Gastroesophageal sphincter (tissue), 3 donors: Measurements from ENCODE around the gene TMEM178B.

Experiments
- EP300 ChIP-seq: sonication (generic); formaldehyde crosslinking; IDR thresholded peaks from one replicate; pipeline ENCODE4 v1.6.1; 2017; ENCODE audit warnings: antibody characterized with exemption, mild to moderate bottlenecking
- POLR2A ChIP-seq, 2 donors: fragments of 450-650 bp; IDR thresholded peaks; one replicate each; pipeline ENCODE4 v1.6.1; 2017; ENCODE audit warnings: antibody characterized with exemption in 2 of 2, mild to moderate bottlenecking in 2 of 2, moderate library complexity in 1 of 2
- POLR2AphosphoS5 ChIP-seq: sonication (generic); formaldehyde crosslinking; IDR thresholded peaks from one replicate; pipeline ENCODE4 v1.6.1; 2017; ENCODE audit warnings: antibody characterized with exemption
- TF ChIP-seq, protein P1 (sequence below), 4 experiments: fragments of 200-600 bp in 2 of 4; fragments of 450-650 bp in 2 of 4; sonication (generic) in 1 of 4; IDR thresholded peaks; one replicate each; pipeline ENCODE4 v1.5.1; 2017 to 2019; ENCODE audit warnings: antibody characterized with exemption in 4 of 4, mild to moderate bottlenecking in 2 of 4, moderate library complexity in 2 of 4

DNA sequence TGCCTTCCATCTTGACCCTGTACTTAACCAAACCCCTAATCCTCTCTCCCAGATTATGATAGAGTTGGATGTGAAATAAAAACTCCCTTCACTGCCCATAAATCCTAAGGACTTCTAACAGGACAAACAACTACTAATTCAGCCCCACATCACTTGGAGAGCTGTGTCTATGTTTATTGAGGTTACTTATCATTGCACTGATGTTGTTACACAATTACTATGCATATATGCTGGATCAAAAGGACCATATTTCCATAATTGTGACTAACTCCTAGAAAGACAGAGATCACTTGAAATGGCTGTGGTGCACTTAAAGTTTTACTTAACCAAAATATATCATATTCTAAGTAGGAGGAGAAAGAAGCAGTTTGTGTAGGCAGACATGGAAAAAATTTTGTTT is 332.5 kb downstream of the TMEM178B start:
- TF ChIP-seq, protein P1, sequence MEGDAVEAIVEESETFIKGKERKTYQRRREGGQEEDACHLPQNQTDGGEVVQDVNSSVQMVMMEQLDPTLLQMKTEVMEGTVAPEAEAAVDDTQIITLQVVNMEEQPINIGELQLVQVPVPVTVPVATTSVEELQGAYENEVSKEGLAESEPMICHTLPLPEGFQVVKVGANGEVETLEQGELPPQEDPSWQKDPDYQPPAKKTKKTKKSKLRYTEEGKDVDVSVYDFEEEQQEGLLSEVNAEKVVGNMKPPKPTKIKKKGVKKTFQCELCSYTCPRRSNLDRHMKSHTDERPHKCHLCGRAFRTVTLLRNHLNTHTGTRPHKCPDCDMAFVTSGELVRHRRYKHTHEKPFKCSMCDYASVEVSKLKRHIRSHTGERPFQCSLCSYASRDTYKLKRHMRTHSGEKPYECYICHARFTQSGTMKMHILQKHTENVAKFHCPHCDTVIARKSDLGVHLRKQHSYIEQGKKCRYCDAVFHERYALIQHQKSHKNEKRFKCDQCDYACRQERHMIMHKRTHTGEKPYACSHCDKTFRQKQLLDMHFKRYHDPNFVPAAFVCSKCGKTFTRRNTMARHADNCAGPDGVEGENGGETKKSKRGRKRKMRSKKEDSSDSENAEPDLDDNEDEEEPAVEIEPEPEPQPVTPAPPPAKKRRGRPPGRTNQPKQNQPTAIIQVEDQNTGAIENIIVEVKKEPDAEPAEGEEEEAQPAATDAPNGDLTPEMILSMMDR (IDR thresholded peaks at IDR 0.05) = no peak
- TF ChIP-seq POLR2A (IDR thresholded peaks at IDR 0.05) (no peak), POLR2AphosphoS5 (no peak), EP300 (no peak)
